Gastroesophageal sphincter (tissue), 4 donors: ENCODE data around the gene PCDH9. TPM values are rescaled to one million over a fixed set of nuclear protein-coding genes. Genes with fewer than 3 reads are reported as not detected.

ENCODE experiments used
- ATAC-seq: fragments of 150-250 bp; one replicate; pipeline ENCODE4 v1.9.1; 2016; ENCODE audit warnings: mild to moderate bottlenecking, moderate library complexity
- H3K27ac ChIP-seq, 4 donors: fragments of 200-600 bp; sonication (generic) in 3 of 4; 1 replicate in 3 of 4; 2 replicates in 1 of 4; pipeline ENCODE4 v1.5.1; 2016 to 2019
- H3K27me3 ChIP-seq: fragments of 200-600 bp; sonication (generic); one replicate; pipeline ENCODE4 v1.5.1; 2019
- H3K36me3 ChIP-seq, 2 donors: fragments of 200-600 bp; sonication (generic); one replicate each; pipeline ENCODE4 v1.5.1; 2019; ENCODE audit warnings: control low read depth in 1 of 2
- H3K4me1 ChIP-seq, 3 donors: fragments of 200-600 bp; sonication (generic); 1 replicate in 2 of 3; 2 replicates in 1 of 3; pipeline ENCODE4 v1.5.1; 2016 to 2019; ENCODE audit warnings: control low read depth in 2 of 3
- H3K4me3 ChIP-seq, 2 donors: fragments of 200-600 bp; sonication (generic); one replicate each; pipeline ENCODE4 v1.5.1; 2019; ENCODE audit warnings: mild to moderate bottlenecking in 1 of 2, moderate library complexity in 1 of 2
- H3K9me3 ChIP-seq, 3 donors: fragments of 200-600 bp; sonication (generic); one replicate each; pipeline ENCODE4 v1.5.1; 2017 to 2019; ENCODE audit warnings: control low read depth in 2 of 3
- CTCF ChIP-seq, 4 experiments: fragments of 200-600 bp in 2 of 4; fragments of 450-650 bp in 2 of 4; sonication (generic) in 1 of 4; IDR thresholded peaks; one replicate each; pipeline ENCODE4 v1.5.1; 2017 to 2019; ENCODE audit warnings: antibody characterized with exemption in 4 of 4, mild to moderate bottlenecking in 2 of 4, moderate library complexity in 2 of 4
- EP300 ChIP-seq: sonication (generic); formaldehyde crosslinking; IDR thresholded peaks from one replicate; pipeline ENCODE4 v1.6.1; 2017; ENCODE audit warnings: antibody characterized with exemption, mild to moderate bottlenecking
- POLR2A ChIP-seq, 2 donors: fragments of 450-650 bp; IDR thresholded peaks; one replicate each; pipeline ENCODE4 v1.6.1; 2017; ENCODE audit warnings: antibody characterized with exemption in 2 of 2, mild to moderate bottlenecking in 2 of 2, moderate library complexity in 1 of 2
- POLR2AphosphoS5 ChIP-seq: sonication (generic); formaldehyde crosslinking; IDR thresholded peaks from one replicate; pipeline ENCODE4 v1.6.1; 2017; ENCODE audit warnings: antibody characterized with exemption
- WGBS, 2 donors: methylation state at CpG; one replicate each; pipeline ENCODE4 v1.1.5; 2018; ENCODE audit warnings: low coverage in 1 of 2; 5-methylcytosine and 5-hydroxymethylcytosine counted together
- total RNA-seq, 4 donors: library from RNA; depleted of rRNA; stranded (reverse); fragments of >200 nt; gene quantifications; one replicate each; pipeline ENCODE4 v1.1.0, GENCODE V29; 2016

PCDH9 gene
- total RNA-seq, 4 donors from 2014 or later: 52.9 to 141 (median 56.5) TPM

GRCh38 chr13:67221630-67222226 is 8.4 kb downstream of the PCDH9 start:
- no peaks in the 10 kb centered on the region for H3K9me3 ChIP-seq
- H3K27me3 ChIP-seq: no peaks in the 10 kb centered on the region
- TF ChIP-seq CTCF (IDR thresholded peaks at IDR 0.05): no peak
- no peak for TF ChIP-seq EP300
- TF ChIP-seq POLR2A (IDR thresholded peaks at IDR 0.05): no peak
- TF ChIP-seq POLR2AphosphoS5: no peak
- no peak overlapping the region for H3K4me3 ChIP-seq
- no peaks in the 10 kb centered on the region for H3K36me3 ChIP-seq
- peaks cover 0 to 68% (median 0%) of the 10 kb centered on the region in 3 donors for H3K4me1 ChIP-seq
- no peak overlapping the region for H3K27ac ChIP-seq
- ATAC-seq: no peak
- WGBS, 2 donors: 69 to 79% methylated on average over 2 to 3 of the region's 3 CpGs

GRCh38 chr13:67219113-67219512 is 11.0 kb downstream of the PCDH9 start:
- peaks cover 0 to 43% (median 0%) of the 10 kb centered on the region in 3 donors for H3K4me1 ChIP-seq
- no peak for TF ChIP-seq POLR2AphosphoS5
- no peak for TF ChIP-seq EP300
- TF ChIP-seq CTCF (IDR thresholded peaks at IDR 0.05): no peak
- no peak for TF ChIP-seq POLR2A (IDR thresholded peaks at IDR 0.05)
- H3K4me3 ChIP-seq: no peak overlapping the region
- WGBS, 2 donors: 91 to 100% methylated on average over 1 of the region's 1 CpG
- no peaks in the 10 kb centered on the region for H3K9me3 ChIP-seq
- no peaks in the 10 kb centered on the region for H3K36me3 ChIP-seq
- H3K27me3 ChIP-seq: no peaks in the 10 kb centered on the region
- ATAC-seq: no peak
- no peak overlapping the region for H3K27ac ChIP-seq

- H3K4me3 ChIP-seq: no peak overlapping the region
- ATAC-seq: no peak
- H3K27me3 ChIP-seq: no peaks in the 10 kb centered on the region
- peaks cover 0 to 38% (median 0%) of the 10 kb centered on the region in 3 donors for H3K4me1 ChIP-seq
- TF ChIP-seq EP300 (no peak), POLR2A (IDR thresholded peaks at IDR 0.05) (no peak), CTCF (IDR thresholded peaks at IDR 0.05) (no peak), POLR2AphosphoS5 (no peak)
- no peaks in the 10 kb centered on the region for H3K36me3 ChIP-seq
- no peak overlapping the region for H3K27ac ChIP-seq
- H3K9me3 ChIP-seq: no peaks in the 10 kb centered on the region
Observed at GRCh38 chr13:67217880-67218279, 12.3 kb downstream of the PCDH9 start.

- Histone ChIP-seq H3K27ac (no peak overlapping the region), H3K36me3 (no peaks in the 10 kb centered on the region), H3K9me3 (no peaks in the 10 kb centered on the region), H3K4me1 (peaks cover 0 to 29% (median 0%) of the 10 kb centered on the region in 3 donors), H3K4me3 (no peak overlapping the region), H3K27me3 (no peaks in the 10 kb centered on the region)
- TF ChIP-seq EP300 (no peak), POLR2A (IDR thresholded peaks at IDR 0.05) (no peak), CTCF (IDR thresholded peaks at IDR 0.05) (no peak)
- no peak for ATAC-seq
- 56 to 95% methylated on average over 2 to 4 of the region's 4 CpGs for WGBS, 2 donors
Observed at GRCh38 chr13:67216864-67217263, 13.3 kb downstream of the PCDH9 start.

GRCh38 chr13:67210208-67210607 is 19.9 kb downstream of the PCDH9 start:
- Histone ChIP-seq H3K36me3 (no peaks in the 10 kb centered on the region), H3K9me3 (no peaks in the 10 kb centered on the region), H3K27ac (no peak overlapping the region), H3K4me3 (no peak overlapping the region), H3K27me3 (no peaks in the 10 kb centered on the region), H3K4me1 (no peaks in the 10 kb centered on the region)
- no peak for ATAC-seq
- TF ChIP-seq POLR2A (IDR thresholded peaks at IDR 0.05) (no peak), EP300 (no peak), POLR2AphosphoS5 (no peak), CTCF (IDR thresholded peaks at IDR 0.05) (no peak)
